IMR-90 (cell line): ENCODE data around the gene ANO7. TPM values are rescaled to one million over a fixed set of nuclear protein-coding genes. Genes with fewer than 3 reads are reported as not detected.

Source experiments
- ATAC-seq: fragments of 200-7000 bp; cut with Tn5 transposase; 2 replicates; pipeline ENCODE4 v1.9.1; 2020; ENCODE audit warnings: low read depth, mild to moderate bottlenecking, moderate library complexity
- BruUV-seq: library from RNA; stranded (reverse); fragments of 400-500 nt; replicated peaks from 2 replicates; lab custom pipeline; 2021; lab: Mats Ljungman, UMichigan
- CTCF ChIA-PET: fragments of 300-600 bp; formaldehyde crosslinking; extraction: SDS; loops from one replicate; lab custom pipeline; 2021; ENCODE audit warnings: antibody characterized with exemption; lab: Yijun Ruan, JAX
- POLR2A ChIA-PET: fragments of 300-600 bp; sonication (Branson Sonifier 250); formaldehyde crosslinking; loops from one replicate; lab custom pipeline; 2022; ENCODE audit warnings: antibody characterized with exemption; ENCODE audit not compliant: unreplicated experiment; lab: Charles Lee
- DNase-seq: peaks from one replicate; pipeline ENCODE4 v3.0.0; 2013
- H2AFZ ChIP-seq: replicated peaks from 2 replicates; pipeline ENCODE3; 2013; ENCODE audit warnings: low read length, mild to moderate bottlenecking; ENCODE audit not compliant: poor library complexity
- H2AK5ac ChIP-seq: 2 replicates; pipeline ENCODE4 v1.6.1; 2013; ENCODE audit warnings: low read depth, low read length, inconsistent platforms
- H2AK9ac ChIP-seq: replicated peaks from 2 replicates; pipeline ENCODE3; 2013; ENCODE audit warnings: mild to moderate bottlenecking, low read depth, low read length, moderate library complexity; ENCODE audit not compliant: poor library complexity
- H2BK120ac ChIP-seq: 2 replicates; pipeline ENCODE4 v1.6.1; 2013; ENCODE audit warnings: low read depth, low read length, inconsistent platforms
- H2BK15ac ChIP-seq: 3 replicates; pipeline ENCODE4 v1.6.1; 2013; ENCODE audit warnings: low read depth, low read length, inconsistent platforms
- H2BK20ac ChIP-seq: 2 replicates; pipeline ENCODE4 v1.6.1; 2013; ENCODE audit warnings: low read depth, mild to moderate bottlenecking, inconsistent platforms, low read length, moderate library complexity
- H2BK5ac ChIP-seq: 2 replicates; pipeline ENCODE4 v1.6.1; 2013; ENCODE audit warnings: mild to moderate bottlenecking, low read depth, low read length, inconsistent platforms; ENCODE audit not compliant: poor library complexity, severe bottlenecking
- H3K14ac ChIP-seq: replicated peaks from 2 replicates; pipeline ENCODE4 v1.6.1; 2013; ENCODE audit warnings: low read depth, low read length, inconsistent platforms
- H3K18ac ChIP-seq: 2 replicates; pipeline ENCODE4 v1.6.1; 2013; ENCODE audit warnings: low read depth, low read length, control low read depth
- H3K23ac ChIP-seq: 2 replicates; pipeline ENCODE4 v1.6.1; 2013; ENCODE audit warnings: low read depth, low read length, inconsistent platforms
- H3K27ac ChIP-seq: 2 replicates; pipeline ENCODE4 v1.5.1; 2013; ENCODE audit warnings: mild to moderate bottlenecking, control low read depth, low read length; ENCODE audit not compliant: insufficient read depth
- H3K27me3 ChIP-seq: 2 replicates; pipeline ENCODE4 v1.6.1; 2013; ENCODE audit warnings: low read length; ENCODE audit not compliant: control insufficient read depth, insufficient read depth
- H3K36me3 ChIP-seq: 2 replicates; pipeline ENCODE4 v1.6.1; 2013; ENCODE audit warnings: low read length, mixed read lengths; ENCODE audit not compliant: control insufficient read depth, insufficient read depth
- H3K4ac ChIP-seq: 2 replicates; pipeline ENCODE4 v1.6.1; 2013; ENCODE audit warnings: low read depth, low read length, inconsistent platforms
- H3K4me1 ChIP-seq: 2 replicates; pipeline ENCODE4 v1.6.1; 2013; ENCODE audit warnings: low read length, mixed read lengths; ENCODE audit not compliant: control insufficient read depth, insufficient read depth
- H3K4me2 ChIP-seq: 2 replicates; pipeline ENCODE4 v1.6.1; 2013; ENCODE audit warnings: low read depth, mild to moderate bottlenecking, control low read depth, low read length, moderate library complexity
- H3K4me3 ChIP-seq: 2 replicates; pipeline ENCODE4 v1.5.1; 2013; ENCODE audit warnings: low read depth, mild to moderate bottlenecking, control low read depth, low read length, moderate library complexity; ENCODE audit not compliant: insufficient read depth
- H3K56ac ChIP-seq: 2 replicates; pipeline ENCODE4 v1.6.1; 2013; ENCODE audit warnings: low read length, inconsistent platforms; ENCODE audit not compliant: insufficient read depth; ENCODE audit errors: extremely low read depth
- H3K79me1 ChIP-seq, 2 experiments: 2 replicates each; pipeline ENCODE4 v1.6.1; 2013; ENCODE audit warnings: low read length in 2 of 2, inconsistent platforms in 1 of 2, low read depth in 1 of 2
- H3K9ac ChIP-seq: 2 replicates; pipeline ENCODE4 v1.6.1; 2013; ENCODE audit warnings: low read depth, low read length, control low read depth
- H3K9me1 ChIP-seq: 2 replicates; pipeline ENCODE4 v1.6.1; 2013; ENCODE audit warnings: low read length, inconsistent platforms; ENCODE audit not compliant: insufficient read depth
- H3K9me3 ChIP-seq: 2 replicates; pipeline ENCODE4 v1.6.1; 2013; ENCODE audit warnings: low read length; ENCODE audit not compliant: control insufficient read depth, insufficient read depth
- H4K20me1 ChIP-seq: 2 replicates; pipeline ENCODE4 v1.6.1; 2013; ENCODE audit warnings: low read length, inconsistent platforms; ENCODE audit not compliant: insufficient read depth
- H4K5ac ChIP-seq: 2 replicates; pipeline ENCODE4 v1.6.1; 2013; ENCODE audit warnings: mild to moderate bottlenecking, low read depth, low read length, control low read depth
- H4K8ac ChIP-seq, 2 experiments: 2 replicates each; pipeline ENCODE4 v1.6.1; 2013; ENCODE audit warnings: low read depth in 2 of 2, low read length in 2 of 2, control low read depth in 1 of 2, inconsistent platforms in 1 of 2
- H4K91ac ChIP-seq: 2 replicates; pipeline ENCODE4 v1.6.1; 2013; ENCODE audit warnings: low read depth, low read length, inconsistent platforms; ENCODE audit not compliant: insufficient read depth
- BHLHE40 ChIP-seq: fragments of 150-350 bp; IDR thresholded peaks from 2 replicates; pipeline ENCODE4 v1.6.1; 2016; ENCODE audit warnings: mild to moderate bottlenecking, low read depth, low read length
- MXI1 ChIP-seq: IDR thresholded peaks from 2 replicates; pipeline ENCODE4 v1.6.1; 2012; ENCODE audit warnings: low read depth, mild to moderate bottlenecking, low read length, moderate library complexity, borderline replicate concordance
- WGBS, 2 experiments: methylation state at CpG; one replicate each; pipeline versions ENCODE4 v1.1.5 to v1.1.7; 2013; ENCODE audit warnings: missing lambda C conversion rate in 2 of 2; ENCODE audit not compliant: insufficient read length in 1 of 2; ENCODE audit errors: extremely low coverage in 2 of 2; 5-methylcytosine and 5-hydroxymethylcytosine counted together
- dilution Hi-C: fragments of 300-500 bp; cut with HindIII; formaldehyde crosslinking; loops from one replicate; pipeline ENCODE4 v1.14.3; 2018; ENCODE audit warnings: low sequenced_read_pairs; ENCODE audit not compliant: unreplicated experiment
- in situ Hi-C: fragments of 300-500 bp; cut with MboI; formaldehyde crosslinking; loops from 3 replicates; pipeline ENCODE4 v1.14.3; 2019; ENCODE audit warnings: low sequenced_read_pairs, inconsistent platforms, mixed read lengths
- intact Hi-C: fragments of 100-400 bp; cut with micrococcal nuclease; formaldehyde crosslinking; loops from 2 replicates; pipeline ENCODE4 v1.10.0; 2022
- polyA plus RNA-seq, 3 experiments: library from polyadenylated mRNA; depleted of rRNA; stranded (reverse); fragments of >200 nt; gene quantifications; 2 replicates each; pipeline ENCODE4 v1.2.3, GENCODE V29; 2012; ENCODE audit warnings: low replicate concordance in 1 of 3
- total RNA-seq: library from RNA; depleted of rRNA; stranded (reverse); fragments of >200 nt; gene quantifications from 2 replicates; pipeline ENCODE4 v1.2.3, GENCODE V29; 2012

The ANO7 gene
- total and polyA plus RNA-seq, 2 of the 4 experiments (the other 2 are of a cell fraction), result 0.36 to 3.4 TPM

DNA sequence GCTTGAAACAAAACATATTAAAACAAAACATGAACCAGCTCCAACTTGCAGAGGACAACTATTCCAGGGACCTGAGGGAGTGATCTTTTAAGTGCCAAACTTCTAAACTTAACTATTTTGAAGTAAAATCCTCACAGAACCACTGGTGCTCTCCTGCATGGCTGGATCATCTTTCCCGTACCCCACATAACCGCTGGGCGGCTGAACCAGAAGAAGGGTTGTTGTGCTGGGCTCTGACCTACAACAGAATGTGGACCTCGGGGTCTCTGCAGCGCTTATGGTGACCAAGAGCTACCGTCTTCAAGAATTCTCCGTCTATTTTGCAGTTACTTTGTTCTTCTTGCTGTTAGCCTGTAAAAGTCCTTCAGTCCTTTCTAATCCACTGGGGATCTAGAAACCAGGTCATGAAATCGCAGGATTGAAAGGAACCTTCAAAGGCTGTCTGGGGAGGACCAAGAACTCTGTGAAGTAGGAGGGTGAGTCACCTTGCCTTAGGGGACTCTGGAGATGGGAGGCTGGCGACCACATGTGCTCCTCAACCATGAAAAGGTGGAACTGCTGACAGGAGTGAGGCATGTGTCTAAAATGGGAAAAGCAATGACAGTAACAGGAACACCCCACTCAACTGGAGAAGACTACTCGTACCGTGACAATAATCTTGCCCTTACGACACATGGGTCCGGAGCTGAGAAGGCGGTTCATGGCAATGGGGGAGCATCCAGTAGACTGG, 80.4 kb downstream of the ANO7 start:
- no peak overlapping the region for H3K14ac ChIP-seq
- H3K9me3 ChIP-seq, result no peaks in the 10 kb centered on the region
- no TSS peak for BruUV-seq
- WGBS, 2 experiments, result 95% methylated on average over 9 of the region's 14 CpGs; no CpG with 5 or more reads in 1 of the 2 experiments
- dilution Hi-C loops (no loop called here), intact Hi-C loops (no loop called here), in situ Hi-C loops (no loop called here)
- no peak overlapping the region for H2BK15ac ChIP-seq
- H2AFZ ChIP-seq, result no peak overlapping the region
- H3K4me3 ChIP-seq, result no peak overlapping the region
- CTCF ChIA-PET, result no interaction called here
- peaks cover 36% of the 10 kb centered on the region for H3K9me1 ChIP-seq
- peaks cover 89% of the 10 kb centered on the region for H4K20me1 ChIP-seq
- 0 out of 2 replicates have a peak overlapping the region, but pooled peaks have one; percentile 20 for H3K23ac ChIP-seq
- no peak overlapping the region for H3K9ac ChIP-seq
- H3K4me1 ChIP-seq, result peaks cover 20% of the 10 kb centered on the region
- no peak overlapping the region for H2AK9ac ChIP-seq
- H3K4ac ChIP-seq, result no peak overlapping the region
- DNase-seq, result peak; percentile 57
- H4K8ac ChIP-seq, result no peak overlapping the region
- POLR2A ChIA-PET, result no interaction called here
- H3K27me3 ChIP-seq, result no peaks in the 10 kb centered on the region
- no peak overlapping the region for H2BK5ac ChIP-seq
- H2BK120ac ChIP-seq, result no peak overlapping the region
- no peak overlapping the region for H2AK5ac ChIP-seq
- H3K4me2 ChIP-seq, result no peak overlapping the region
- no peak overlapping the region for H2BK20ac ChIP-seq
- no peak overlapping the region for H3K27ac ChIP-seq
- H3K56ac ChIP-seq, result no peak overlapping the region
- peaks cover 41% of the 10 kb centered on the region for H3K36me3 ChIP-seq
- no peak for TF ChIP-seq BHLHE40
- TF ChIP-seq MXI1, result peak; percentile 79
- no peak for ATAC-seq
- H4K91ac ChIP-seq, result no peak overlapping the region
- no peak overlapping the region for H4K5ac ChIP-seq
- peaks cover 36 to 82% of the 10 kb centered on the region in 2 experiments for H3K79me1 ChIP-seq
- H3K18ac ChIP-seq, result no peak overlapping the region
